GM18858 (cell line): ENCODE measurements around the gene CFDP1.

ENCODE experiments used
- ATAC-seq: cut with Tn5 transposase; IDR thresholded peaks from one replicate; pipeline ENCODE4 v1.9.1; 2021; ENCODE audit not compliant: unreplicated experiment

CFDP1 gene

GRCh38 chr16:75415169-75415905 is 18.0 kb downstream of the CFDP1 start:
- ATAC-seq, result no peak

- ATAC-seq, result no peak
These were observed 19.4 kb downstream of the CFDP1 start for GRCh38 chr16:75413951-75414350.

- ATAC-seq, result no peak
These were observed 26.4 kb downstream of the CFDP1 start for GRCh38 chr16:75406943-75407342.

GRCh38 chr16:75402821-75403475 is 30.4 kb downstream of the CFDP1 start:
- ATAC-seq, result no peak

- ATAC-seq, result no peak
These were observed 31.0 kb downstream of the CFDP1 start for GRCh38 chr16:75402159-75402820.

- no peak for ATAC-seq
These were observed 31.6 kb downstream of the CFDP1 start for GRCh38 chr16:75401691-75402090.

DNA sequence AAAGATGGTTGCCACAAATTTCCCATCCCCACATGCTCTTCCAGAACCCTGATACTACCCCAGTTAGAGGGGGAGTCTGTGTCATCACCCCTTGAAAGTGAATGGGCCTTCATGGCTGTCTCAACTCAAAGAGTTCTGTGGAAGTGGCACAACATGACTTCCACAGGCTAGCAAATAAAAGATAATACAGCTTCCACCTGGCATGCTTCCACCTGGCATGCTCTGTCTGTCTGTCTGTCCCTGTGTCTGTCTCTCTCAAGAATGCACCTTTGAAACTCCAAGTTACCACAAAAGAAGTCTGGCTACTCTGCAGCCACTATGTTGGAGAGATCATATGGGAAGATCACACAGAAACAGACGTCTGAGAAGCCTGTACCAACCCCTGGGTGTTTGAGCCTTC is 35.0 kb downstream of the CFDP1 start:
- ATAC-seq, result no peak

- ATAC-seq, result no peak
These were observed 38.4 kb downstream of the CFDP1 start for GRCh38 chr16:75394941-75395340.

DNA sequence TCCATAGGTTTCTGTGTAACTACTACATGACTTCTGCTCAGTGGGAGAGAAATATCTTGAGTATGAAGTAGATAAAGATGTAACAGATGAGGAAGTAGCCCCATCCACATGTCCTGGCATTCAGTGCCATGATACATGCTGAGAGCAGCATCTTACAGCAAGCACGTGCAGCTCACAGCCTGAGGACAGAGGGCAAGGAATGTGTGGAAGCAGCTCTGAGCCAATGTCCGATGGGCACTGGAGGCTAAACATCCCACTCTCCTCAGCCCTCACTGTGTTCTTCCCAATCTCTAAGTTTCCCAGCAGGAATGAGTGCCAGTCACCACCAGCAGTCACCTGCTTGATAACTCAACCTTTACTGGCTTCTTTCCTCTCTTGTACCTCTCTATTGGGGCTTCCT is 40.4 kb downstream of the CFDP1 start:
- ATAC-seq, result no peak

GRCh38 chr16:75390926-75391653 is 42.2 kb downstream of the CFDP1 start:
- no peak for ATAC-seq

DNA sequence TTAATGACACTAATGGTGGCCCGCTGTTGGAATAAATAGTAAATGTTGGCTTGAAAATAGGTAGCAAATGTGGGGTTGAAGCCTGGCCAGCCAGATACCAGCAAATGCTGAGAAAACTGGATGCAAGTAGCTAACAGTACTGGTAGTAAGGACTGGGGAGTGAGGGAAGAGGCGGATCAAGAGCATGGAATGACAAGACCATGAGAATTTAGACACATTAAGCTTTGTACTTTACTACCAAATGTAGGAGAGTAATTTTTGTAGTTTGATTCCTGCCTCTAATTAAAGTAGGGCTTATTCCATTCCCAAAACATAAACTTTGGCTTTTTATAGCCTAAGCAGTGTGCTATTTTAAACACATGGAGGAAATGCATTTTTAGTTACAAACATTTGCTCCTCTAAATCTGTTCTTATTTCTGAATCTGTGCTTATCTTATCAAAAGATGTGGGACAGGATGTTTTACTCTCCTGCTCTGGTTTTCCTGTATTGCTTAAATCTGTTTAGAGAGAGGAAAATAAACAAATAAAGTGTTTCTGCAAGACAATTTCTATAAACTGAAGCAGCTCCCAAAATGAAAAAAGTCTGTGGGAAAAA is 44.1 kb downstream of the CFDP1 start:
- no peak for ATAC-seq

- ATAC-seq, result no peak
These were observed 45.4 kb downstream of the CFDP1 start for GRCh38 chr16:75387951-75388350.

DNA sequence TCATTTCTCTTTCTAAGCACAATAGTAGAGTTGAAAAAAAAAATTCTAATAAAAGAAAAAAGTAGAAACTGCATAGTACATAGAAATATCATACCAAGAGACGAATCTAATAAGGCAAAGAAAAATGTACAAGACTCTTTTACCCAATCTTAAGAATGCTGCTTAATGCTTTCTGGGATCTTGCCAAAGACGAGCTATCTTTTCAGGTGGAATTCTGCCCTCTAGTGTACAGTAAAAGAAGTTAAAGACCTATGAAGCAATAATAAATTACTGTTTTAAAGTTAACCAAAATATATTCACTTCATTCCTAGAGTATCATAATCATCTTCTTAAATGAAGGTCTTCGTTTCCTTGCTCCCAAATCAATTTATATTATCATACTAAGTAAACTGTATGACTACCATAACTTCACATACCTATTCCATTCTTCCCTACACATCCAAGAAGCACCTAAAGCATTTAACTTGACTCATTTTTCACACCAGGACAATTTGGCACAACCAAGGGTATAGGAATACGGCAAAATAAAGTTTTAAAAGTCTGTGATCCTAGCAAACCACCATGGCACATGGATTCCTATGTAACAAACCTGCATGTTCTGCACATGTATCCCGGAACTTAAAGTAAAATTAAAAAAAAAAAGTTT is 47.7 kb downstream of the CFDP1 start:
- ATAC-seq, result no peak

DNA sequence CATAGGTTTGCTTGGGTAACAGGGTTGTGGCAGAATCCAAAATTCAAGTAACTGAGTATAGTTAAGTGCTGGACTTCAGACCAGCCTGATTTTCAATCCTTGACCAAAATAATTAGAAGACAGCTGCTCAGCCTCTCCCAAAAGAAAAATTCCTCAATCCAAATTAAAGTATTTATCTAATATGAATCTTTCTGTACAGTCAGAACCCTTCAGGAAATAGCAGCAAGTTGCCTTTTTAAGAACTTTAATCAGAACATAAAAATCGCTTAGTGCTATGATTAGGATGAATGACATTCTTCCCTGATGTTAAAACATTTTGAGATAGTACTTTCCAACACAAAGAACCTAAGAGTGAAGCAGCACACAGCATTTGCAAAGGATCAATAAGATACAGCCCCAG is 50.2 kb downstream of the CFDP1 start:
- ATAC-seq, result no peak

DNA sequence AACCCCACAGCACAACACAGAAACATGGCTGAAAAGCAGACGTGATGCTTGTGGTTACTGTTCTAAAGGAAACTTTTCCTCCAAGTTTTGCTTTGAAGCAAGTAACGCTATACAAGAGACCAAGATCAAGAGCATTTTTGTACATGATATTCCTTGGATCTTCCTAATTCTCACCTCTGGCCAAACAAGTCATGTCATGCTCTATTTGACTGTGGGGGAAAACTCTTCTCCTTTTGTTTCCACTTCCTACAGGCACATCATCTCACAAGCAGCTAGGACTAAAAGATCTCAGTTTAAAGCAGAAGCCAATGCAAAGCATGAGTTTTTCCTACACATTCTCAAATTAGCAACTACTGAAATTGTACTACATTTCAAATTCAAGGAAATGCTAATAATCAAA is 50.7 kb downstream of the CFDP1 start:
- ATAC-seq, result no peak

- ATAC-seq, result no peak
These were observed 52.4 kb downstream of the CFDP1 start for GRCh38 chr16:75380870-75381269.

GRCh38 chr16:75379911-75380847 is 53.1 kb downstream of the CFDP1 start:
- peak; percentile 64 for ATAC-seq

DNA sequence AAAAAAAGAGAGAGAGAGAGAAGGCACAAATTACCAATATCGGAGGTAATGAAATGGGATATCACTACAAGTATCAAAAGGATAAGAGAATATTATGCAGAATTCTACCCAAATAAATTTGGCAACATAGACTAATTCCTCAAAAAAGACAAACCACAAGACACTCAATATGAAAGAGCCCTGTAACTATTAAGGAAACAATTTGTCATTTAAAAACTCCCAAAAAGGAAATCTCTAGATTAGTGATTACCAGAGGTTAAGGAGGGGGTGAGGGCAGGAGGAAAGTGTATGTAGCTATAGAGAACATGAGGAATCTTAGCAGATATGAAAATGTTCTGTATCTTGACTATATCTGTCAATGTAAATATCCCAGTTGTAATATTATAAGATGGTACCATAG is 54.0 kb downstream of the CFDP1 start:
- peak; percentile 70 for ATAC-seq

- ATAC-seq, result no peak
These were observed 54.7 kb downstream of the CFDP1 start for GRCh38 chr16:75378616-75379015.
